Sigmoid colon (tissue), 7 donors: ENCODE data around the gene FSTL5. TPM values are rescaled to one million over a fixed set of nuclear protein-coding genes. Genes with fewer than 3 reads are reported as not detected.

ENCODE experiments used
- DNase-seq: peaks from one replicate; pipeline ENCODE4 v3.0.0-alpha.2; 2019
- H3K27ac ChIP-seq, 4 donors: fragments of 200-600 bp; sonication (generic); one replicate each; pipeline ENCODE4 v1.5.1; 2016 to 2019; ENCODE audit warnings: mild to moderate bottlenecking in 1 of 4
- H3K27me3 ChIP-seq, 3 donors: fragments of 200-600 bp; sonication (generic); one replicate each; pipeline ENCODE4 v1.5.1; 2019; ENCODE audit warnings: mild to moderate bottlenecking in 1 of 3
- H3K36me3 ChIP-seq, 4 donors: fragments of 200-600 bp; sonication (generic); one replicate each; pipeline ENCODE4 v1.5.1; 2016 to 2019
- H3K4me1 ChIP-seq, 4 donors: fragments of 200-600 bp; sonication (generic); one replicate each; pipeline ENCODE4 v1.5.1; 2017 to 2019
- H3K4me3 ChIP-seq, 4 donors: fragments of 200-600 bp; sonication (generic); one replicate each; pipeline ENCODE4 v1.5.1; 2017 to 2019; ENCODE audit warnings: mild to moderate bottlenecking in 2 of 4, moderate library complexity in 1 of 4
- H3K9me3 ChIP-seq, 4 donors: fragments of 200-600 bp in 3 of 4; sonication (generic) in 3 of 4; one replicate each; pipeline versions ENCODE4 v1.5.1 to v1.6.1; 2013 to 2019
- EP300 ChIP-seq, 4 donors: sonication (generic); formaldehyde crosslinking; IDR thresholded peaks; one replicate each; pipeline ENCODE4 v1.6.1; 2017; ENCODE audit warnings: antibody characterized with exemption in 4 of 4
- POLR2A ChIP-seq, 2 donors: fragments of 450-650 bp; IDR thresholded peaks; one replicate each; pipeline ENCODE4 v1.6.1; 2016; ENCODE audit warnings: antibody characterized with exemption in 2 of 2, mild to moderate bottlenecking in 2 of 2, moderate library complexity in 2 of 2
- POLR2AphosphoS5 ChIP-seq, 4 donors: sonication (generic); formaldehyde crosslinking; IDR thresholded peaks; one replicate each; pipeline ENCODE4 v1.6.1; 2017; ENCODE audit warnings: antibody characterized with exemption in 4 of 4
- WGBS, 2 donors: extraction: QIAGEN DNeasy Blood & Tissue Kit; methylation state at CpG; one replicate each; pipeline ENCODE4 v1.1.7; 2013; 5-methylcytosine and 5-hydroxymethylcytosine counted together
- intact Hi-C: fragments of 100-400 bp; cut with DNase I; formaldehyde crosslinking; loops from one replicate; pipeline ENCODE4 v1.15.1; 2023
- polyA plus RNA-seq, 3 donors: library from polyadenylated mRNA; stranded (reverse); fragments of 200-250 nt; gene quantifications; one replicate each; pipeline ENCODE4 v1.2.3, GENCODE V29; 2013
- total RNA-seq, 4 donors: library from RNA; depleted of rRNA; stranded (reverse); fragments of >200 nt; gene quantifications; one replicate each; pipeline ENCODE4 v1.1.0, GENCODE V29; 2016
- TF ChIP-seq, protein P1 (sequence below), 4 experiments: fragments of 450-650 bp in 3 of 4; fragments of 200-600 bp in 1 of 4; IDR thresholded peaks; one replicate each; pipeline ENCODE4 v1.5.1; 2016 to 2019; ENCODE audit warnings: antibody characterized with exemption in 4 of 4, mild to moderate bottlenecking in 3 of 4, moderate library complexity in 2 of 4
- donor health status: healthy with polysubstance abuse.
- donor health status: Bipolar disorder and iron deficiency.
- donor health status: healthy.

The FSTL5 gene
- total and polyA plus RNA-seq, 7 donors, result 0.42 to 1.8 (median 0.82) TPM; not detected in 2

DNA sequence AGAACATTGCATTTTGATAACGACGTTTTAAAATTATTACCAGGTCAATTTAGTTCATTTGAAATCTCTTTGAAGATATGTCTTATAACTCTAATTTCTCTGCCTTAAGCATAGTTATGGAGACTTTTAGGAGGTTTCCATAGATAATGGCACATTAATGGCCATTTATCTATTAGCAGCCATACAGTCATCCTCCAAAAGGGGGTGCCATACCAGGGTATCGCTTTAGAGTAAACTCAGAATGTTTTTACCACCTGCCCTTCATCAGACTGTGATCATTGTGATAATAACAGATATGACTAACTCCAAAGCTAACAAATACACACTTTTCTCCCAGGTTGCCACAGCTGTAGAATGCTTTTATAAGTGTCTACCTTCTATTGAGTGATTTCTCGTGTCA, 461.5 kb downstream of the FSTL5 start:
- TF ChIP-seq POLR2AphosphoS5 (IDR thresholded peaks at IDR 0.05) (no peak), EP300 (IDR thresholded peaks at IDR 0.05) (no peak), POLR2A (IDR thresholded peaks at IDR 0.05) (no peak)
- TF ChIP-seq, protein P1, sequence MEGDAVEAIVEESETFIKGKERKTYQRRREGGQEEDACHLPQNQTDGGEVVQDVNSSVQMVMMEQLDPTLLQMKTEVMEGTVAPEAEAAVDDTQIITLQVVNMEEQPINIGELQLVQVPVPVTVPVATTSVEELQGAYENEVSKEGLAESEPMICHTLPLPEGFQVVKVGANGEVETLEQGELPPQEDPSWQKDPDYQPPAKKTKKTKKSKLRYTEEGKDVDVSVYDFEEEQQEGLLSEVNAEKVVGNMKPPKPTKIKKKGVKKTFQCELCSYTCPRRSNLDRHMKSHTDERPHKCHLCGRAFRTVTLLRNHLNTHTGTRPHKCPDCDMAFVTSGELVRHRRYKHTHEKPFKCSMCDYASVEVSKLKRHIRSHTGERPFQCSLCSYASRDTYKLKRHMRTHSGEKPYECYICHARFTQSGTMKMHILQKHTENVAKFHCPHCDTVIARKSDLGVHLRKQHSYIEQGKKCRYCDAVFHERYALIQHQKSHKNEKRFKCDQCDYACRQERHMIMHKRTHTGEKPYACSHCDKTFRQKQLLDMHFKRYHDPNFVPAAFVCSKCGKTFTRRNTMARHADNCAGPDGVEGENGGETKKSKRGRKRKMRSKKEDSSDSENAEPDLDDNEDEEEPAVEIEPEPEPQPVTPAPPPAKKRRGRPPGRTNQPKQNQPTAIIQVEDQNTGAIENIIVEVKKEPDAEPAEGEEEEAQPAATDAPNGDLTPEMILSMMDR (IDR thresholded peaks at IDR 0.05), result no peak
- Histone ChIP-seq H3K4me1 (no peaks in the 10 kb centered on the region), H3K27me3 (no peaks in the 10 kb centered on the region), H3K27ac (no peak overlapping the region), H3K4me3 (no peak overlapping the region), H3K36me3 (no peaks in the 10 kb centered on the region), H3K9me3 (no peaks in the 10 kb centered on the region)
- 69 to 86% methylated on average over 4 of the region's 4 CpGs for WGBS, 2 donors
- intact Hi-C loops, result no loop called here
- DNase-seq, result no peak

DNA sequence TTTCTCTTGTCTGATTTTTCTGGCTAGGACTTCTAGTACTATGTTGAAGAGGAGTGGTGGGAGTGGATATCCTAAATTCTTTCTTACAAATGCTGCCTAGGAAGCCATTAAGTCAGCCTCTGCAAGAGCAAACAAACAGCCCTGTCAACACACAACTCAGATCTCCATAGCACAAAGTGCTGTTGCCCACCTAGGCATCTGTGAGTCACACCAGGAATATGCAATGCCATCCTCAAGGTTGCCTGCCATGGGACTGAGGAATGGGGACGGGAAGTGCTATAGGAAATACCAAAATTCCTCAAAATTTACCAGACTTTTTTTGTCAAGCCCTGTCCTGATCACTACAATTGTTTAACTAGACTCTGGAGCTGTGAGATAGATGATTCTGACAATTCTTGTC, 466.9 kb downstream of the FSTL5 start:
- no peak overlapping the region for H3K4me3 ChIP-seq
- H3K4me1 ChIP-seq, result no peaks in the 10 kb centered on the region
- no peak for DNase-seq
- no peaks in the 10 kb centered on the region for H3K9me3 ChIP-seq
- intact Hi-C loops, result no loop called here
- no peaks in the 10 kb centered on the region for H3K36me3 ChIP-seq
- TF ChIP-seq POLR2A (IDR thresholded peaks at IDR 0.05) (no peak), POLR2AphosphoS5 (IDR thresholded peaks at IDR 0.05) (no peak), EP300 (IDR thresholded peaks at IDR 0.05) (no peak)
- TF ChIP-seq, protein P1 (IDR thresholded peaks at IDR 0.05), result no peak
- H3K27me3 ChIP-seq, result no peaks in the 10 kb centered on the region
- WGBS, 2 donors, result 67 to 69% methylated on average over 1 of the region's 1 CpG
- H3K27ac ChIP-seq, result no peak overlapping the region

DNA sequence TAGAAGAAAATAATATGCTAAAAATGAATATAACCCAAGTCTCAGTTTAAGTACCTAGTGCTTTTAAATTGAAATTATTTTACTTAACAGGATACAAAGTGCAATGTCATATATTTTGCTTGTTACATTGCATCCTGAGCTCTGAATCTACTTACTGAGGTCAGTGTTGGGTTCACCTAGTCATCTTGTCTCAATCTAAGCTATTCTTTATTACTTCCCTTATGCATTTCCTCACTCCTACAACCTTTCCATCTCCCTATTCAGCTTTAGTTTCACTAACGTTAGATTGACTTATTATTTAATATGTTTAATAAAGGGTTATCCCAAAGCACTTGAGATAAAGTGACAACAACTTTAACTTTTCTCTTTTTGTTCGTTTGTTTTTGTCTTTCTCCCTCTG, 483.7 kb downstream of the FSTL5 start:
- H3K4me1 ChIP-seq, result no peaks in the 10 kb centered on the region
- intact Hi-C loops, result no loop called here
- H3K9me3 ChIP-seq, result no peaks in the 10 kb centered on the region
- WGBS, 2 donors, result 19 to 22% methylated on average over 2 of the region's 2 CpGs
- H3K27ac ChIP-seq, result no peak overlapping the region
- TF ChIP-seq EP300 (IDR thresholded peaks at IDR 0.05), result no peak
- TF ChIP-seq, protein P1 (IDR thresholded peaks at IDR 0.05), result no peak
- H3K27me3 ChIP-seq, result no peaks in the 10 kb centered on the region
- no peak overlapping the region for H3K4me3 ChIP-seq
- H3K36me3 ChIP-seq, result no peaks in the 10 kb centered on the region
- DNase-seq, result no peak

DNA sequence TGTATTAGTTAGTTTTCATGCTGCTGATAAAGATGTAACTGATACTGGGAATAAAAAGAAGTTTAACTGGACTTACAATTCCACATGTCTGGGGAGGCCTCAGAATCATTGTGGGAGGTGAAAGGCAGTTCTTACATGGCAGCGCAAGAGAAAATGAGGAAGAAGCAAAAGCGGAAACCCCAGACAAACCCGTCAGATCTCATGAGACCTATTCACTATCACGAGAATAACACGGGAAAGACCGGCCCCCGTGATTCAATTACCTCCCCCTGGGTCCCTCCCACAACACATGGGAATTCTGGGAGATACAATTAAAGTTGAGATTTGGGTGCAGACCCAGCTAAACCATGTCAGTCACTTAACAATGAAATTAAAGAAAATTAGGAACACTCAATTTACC, 499.1 kb downstream of the FSTL5 start:
- no peaks in the 10 kb centered on the region for H3K27me3 ChIP-seq
- no peaks in the 10 kb centered on the region for H3K9me3 ChIP-seq
- no peaks in the 10 kb centered on the region for H3K4me1 ChIP-seq
- intact Hi-C loops, result no loop called here
- no peak for DNase-seq
- H3K36me3 ChIP-seq, result no peaks in the 10 kb centered on the region
- no peak overlapping the region for H3K27ac ChIP-seq
- TF ChIP-seq POLR2A (IDR thresholded peaks at IDR 0.05), result no peak
- no peak for TF ChIP-seq POLR2AphosphoS5 (IDR thresholded peaks at IDR 0.05)
- TF ChIP-seq EP300 (IDR thresholded peaks at IDR 0.05), result no peak
- TF ChIP-seq, protein P1 (IDR thresholded peaks at IDR 0.05), result no peak
- 90 to 94% methylated on average over 7 of the region's 7 CpGs for WGBS, 2 donors
- no peak overlapping the region for H3K4me3 ChIP-seq

DNA sequence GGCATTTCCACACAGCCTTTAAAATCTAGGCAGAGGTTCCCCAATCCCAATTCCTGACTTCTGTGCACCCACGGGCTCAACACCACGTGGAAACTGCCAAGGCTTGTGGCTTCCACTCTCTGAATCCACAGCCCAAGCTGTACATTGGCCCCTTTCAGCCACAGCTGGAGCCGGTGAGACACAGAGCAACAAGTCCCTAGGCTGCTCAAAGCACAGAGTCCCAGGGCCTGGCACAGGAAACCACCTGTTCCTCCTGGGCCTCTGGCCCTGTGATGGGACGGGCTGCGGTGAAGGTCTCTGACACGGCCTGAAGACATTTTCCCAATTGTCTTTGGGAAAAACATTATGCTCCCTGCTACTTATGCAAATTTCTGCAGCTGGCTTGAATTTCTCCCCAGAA, 500.0 kb downstream of the FSTL5 start:
- intact Hi-C loops, result no loop called here
- H3K27me3 ChIP-seq, result no peaks in the 10 kb centered on the region
- no peaks in the 10 kb centered on the region for H3K36me3 ChIP-seq
- TF ChIP-seq POLR2AphosphoS5 (IDR thresholded peaks at IDR 0.05), result no peak
- TF ChIP-seq POLR2A (IDR thresholded peaks at IDR 0.05), result no peak
- no peak for TF ChIP-seq EP300 (IDR thresholded peaks at IDR 0.05)
- TF ChIP-seq, protein P1 (IDR thresholded peaks at IDR 0.05), result no peak
- no peaks in the 10 kb centered on the region for H3K9me3 ChIP-seq
- 81 to 91% methylated on average over 6 of the region's 6 CpGs for WGBS, 2 donors
- H3K4me3 ChIP-seq, result no peak overlapping the region
- DNase-seq, result no peak
- H3K27ac ChIP-seq, result no peak overlapping the region
- H3K4me1 ChIP-seq, result no peaks in the 10 kb centered on the region
